Measurements from ENCODE around the gene NF2.

DNA sequence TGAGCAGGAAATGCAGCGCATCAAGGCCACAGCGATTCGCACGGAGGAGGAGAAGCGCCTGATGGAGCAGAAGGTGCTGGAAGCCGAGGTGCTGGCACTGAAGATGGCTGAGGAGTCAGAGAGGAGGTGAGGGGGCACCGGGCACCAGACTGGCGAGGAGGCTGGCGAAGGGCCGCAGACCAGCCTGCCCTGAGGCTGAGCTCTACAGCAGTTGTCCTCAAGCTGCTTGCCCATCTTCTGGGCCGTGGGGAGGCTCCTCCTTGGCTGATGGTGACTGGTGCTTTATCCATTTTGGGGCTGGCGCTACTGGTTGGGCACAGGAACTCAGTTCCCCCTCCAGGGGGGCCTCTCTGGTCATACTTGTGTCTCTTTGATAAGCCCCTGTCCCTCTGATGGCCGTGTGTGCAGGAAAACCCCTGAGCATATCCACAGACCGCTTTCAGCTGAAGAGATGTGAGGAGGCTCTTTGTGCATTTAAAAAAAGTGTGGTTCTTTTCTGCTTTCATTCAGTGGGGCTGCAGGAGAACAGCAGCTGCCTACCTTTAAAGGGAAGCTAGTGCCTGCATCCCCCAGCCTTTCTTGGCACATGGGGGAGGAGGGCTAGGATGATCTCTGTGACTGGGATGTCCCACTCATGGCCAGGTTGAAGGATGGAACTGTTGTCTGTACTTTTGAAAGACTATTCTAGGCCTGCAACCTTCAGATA is 70.1 kb downstream of the NF2 start:
- TF ChIP-seq, protein P1, sequence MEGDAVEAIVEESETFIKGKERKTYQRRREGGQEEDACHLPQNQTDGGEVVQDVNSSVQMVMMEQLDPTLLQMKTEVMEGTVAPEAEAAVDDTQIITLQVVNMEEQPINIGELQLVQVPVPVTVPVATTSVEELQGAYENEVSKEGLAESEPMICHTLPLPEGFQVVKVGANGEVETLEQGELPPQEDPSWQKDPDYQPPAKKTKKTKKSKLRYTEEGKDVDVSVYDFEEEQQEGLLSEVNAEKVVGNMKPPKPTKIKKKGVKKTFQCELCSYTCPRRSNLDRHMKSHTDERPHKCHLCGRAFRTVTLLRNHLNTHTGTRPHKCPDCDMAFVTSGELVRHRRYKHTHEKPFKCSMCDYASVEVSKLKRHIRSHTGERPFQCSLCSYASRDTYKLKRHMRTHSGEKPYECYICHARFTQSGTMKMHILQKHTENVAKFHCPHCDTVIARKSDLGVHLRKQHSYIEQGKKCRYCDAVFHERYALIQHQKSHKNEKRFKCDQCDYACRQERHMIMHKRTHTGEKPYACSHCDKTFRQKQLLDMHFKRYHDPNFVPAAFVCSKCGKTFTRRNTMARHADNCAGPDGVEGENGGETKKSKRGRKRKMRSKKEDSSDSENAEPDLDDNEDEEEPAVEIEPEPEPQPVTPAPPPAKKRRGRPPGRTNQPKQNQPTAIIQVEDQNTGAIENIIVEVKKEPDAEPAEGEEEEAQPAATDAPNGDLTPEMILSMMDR (IDR thresholded peaks at IDR 0.05): no peak
- no peak for TF ChIP-seq POLR2AphosphoS5 (IDR thresholded peaks at IDR 0.05)
- no peak for TF ChIP-seq POLR2A (IDR thresholded peaks at IDR 0.05)

All from gastroesophageal sphincter (tissue), 3 donors.